Left colon (tissue), 2 donors: ENCODE results near the gene RAMP1. TPM values are rescaled to one million over a fixed set of nuclear protein-coding genes. Genes with fewer than 3 reads are reported as not detected.
"Not testable (repeated sequence)": the region's sequence is repeated elsewhere in the genome, so short reads cannot be mapped to it uniquely, and the experiment has no call there.

Source experiments
- ATAC-seq: fragments of 200-7000 bp; cut with Tn5 transposase; one replicate; pipeline ENCODE4 v1.9.1; 2020; ENCODE audit warnings: mild to moderate bottlenecking, moderate library complexity
- DNase-seq, 2 donors: peaks; one replicate each; pipeline ENCODE4 v3.0.0-alpha.2; 2020
- intact Hi-C, 2 donors: fragments of 100-400 bp; cut with DNase I in 1 of 2; cut with micrococcal nuclease in 1 of 2; formaldehyde crosslinking; loops; one replicate each; pipeline versions ENCODE4 v1.11.2 to v1.14.0; 2022; cut with DNase I, micrococcal nuclease
- total RNA-seq, 2 donors: library from RNA; stranded (reverse); fragmentation: NEBNext Ultra II Directional; extraction: Animal tissue kit (Norgen Biotek cat#: 25700); gene quantifications; one replicate each; pipeline ENCODE4 v1.2.1, GENCODE V29; 2021
- donor health status: DM: no; HTN: no; CAD: no.
- donor health status: DM: yes; HTN: yes; CAD: no.

RAMP1 gene
- total RNA-seq, 2 donors from 2014 or later = 1.8 to 24.8 TPM

DNA sequence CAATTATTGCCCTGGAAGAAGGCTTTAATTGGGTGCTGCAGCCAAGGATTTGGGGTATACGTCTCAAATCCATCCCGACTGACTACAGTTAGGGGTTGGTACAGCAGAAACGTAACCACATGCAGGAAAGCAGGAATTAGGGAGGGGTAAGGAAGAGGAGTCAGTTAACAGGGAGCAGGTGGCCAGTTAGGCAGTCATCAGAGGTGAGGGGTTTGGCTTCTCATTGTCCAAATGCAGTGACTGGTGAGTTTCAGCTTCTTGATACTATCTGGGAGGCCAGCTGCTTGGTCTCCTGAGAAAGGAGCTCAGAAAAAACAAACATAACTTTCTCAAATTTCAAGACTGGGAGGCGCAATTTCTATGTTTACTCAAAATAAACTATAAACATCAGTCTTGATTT lies 68.6 kb downstream of the RAMP1 start:
- DNase-seq = no peak
- intact Hi-C loops = no loop called here
- no peak for ATAC-seq

- intact Hi-C loops = no loop called here
- DNase-seq (no peak), ATAC-seq (no peak)
Measured at GRCh38 chr2:237929979-237930378, 70.6 kb downstream of the RAMP1 start.

DNA sequence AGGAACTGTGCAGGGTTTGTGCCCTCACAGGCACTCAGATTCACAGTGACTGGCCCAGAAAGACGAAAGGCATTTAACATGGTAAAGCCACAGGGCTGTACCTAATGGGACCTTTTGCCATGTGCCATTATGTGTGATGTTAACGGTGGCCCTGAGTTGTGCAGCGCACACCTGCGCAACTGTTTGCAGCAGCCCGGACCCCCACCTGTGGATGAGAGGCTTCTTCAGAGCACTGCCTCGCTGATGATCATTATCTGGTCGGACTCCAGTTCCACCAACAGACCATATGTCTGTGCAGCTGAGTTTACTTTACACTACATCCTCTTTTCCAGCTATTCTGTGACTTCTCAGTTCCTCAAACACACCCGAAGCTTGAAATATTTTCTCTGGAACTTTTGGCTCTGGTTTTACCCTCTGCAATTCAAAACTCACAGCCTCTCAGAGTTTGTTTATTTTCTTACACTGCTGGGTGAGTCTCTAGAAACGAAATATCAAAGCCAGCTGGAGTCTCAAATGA lies 71.8 kb downstream of the RAMP1 start:
- no peak for ATAC-seq

DNA sequence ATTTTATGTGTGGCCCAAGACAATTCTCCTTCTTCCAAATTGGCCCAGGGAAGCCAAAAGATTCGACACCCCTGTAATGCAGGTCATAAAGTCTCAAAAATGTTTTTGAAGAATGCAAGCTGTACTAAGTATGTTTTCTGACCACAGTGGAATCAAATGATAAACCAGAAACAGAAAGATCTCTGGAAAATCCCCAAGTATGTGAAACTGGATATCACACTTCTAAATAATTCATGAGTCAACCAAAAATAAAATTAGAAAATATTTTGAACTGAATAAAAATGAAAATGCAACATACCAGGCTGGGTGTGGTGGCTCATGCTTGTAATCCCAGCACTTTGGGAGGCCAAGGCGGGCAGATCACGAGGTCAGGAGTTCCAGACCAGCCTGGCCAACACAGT lies 73.3 kb downstream of the RAMP1 start:
- intact Hi-C loops = no loop called here
- DNase-seq (no peak), ATAC-seq (no peak)

More for the DNA sequence above, 71.8 kb downstream of the RAMP1 start:
- DNase-seq = no peak
- intact Hi-C loops = no loop called here

- no peak for ATAC-seq
- intact Hi-C loops = no loop called here
Measured at GRCh38 chr2:237934186-237934585, 74.8 kb downstream of the RAMP1 start.

GRCh38 chr2:237935740-237936452 lies 76.5 kb downstream of the RAMP1 start:
- ATAC-seq (peak; percentile 54), DNase-seq (no peak)
- intact Hi-C loops = no loop called here

More at GRCh38 chr2:237934186-237934585, 74.8 kb downstream of the RAMP1 start:
- DNase-seq = no peak

DNA sequence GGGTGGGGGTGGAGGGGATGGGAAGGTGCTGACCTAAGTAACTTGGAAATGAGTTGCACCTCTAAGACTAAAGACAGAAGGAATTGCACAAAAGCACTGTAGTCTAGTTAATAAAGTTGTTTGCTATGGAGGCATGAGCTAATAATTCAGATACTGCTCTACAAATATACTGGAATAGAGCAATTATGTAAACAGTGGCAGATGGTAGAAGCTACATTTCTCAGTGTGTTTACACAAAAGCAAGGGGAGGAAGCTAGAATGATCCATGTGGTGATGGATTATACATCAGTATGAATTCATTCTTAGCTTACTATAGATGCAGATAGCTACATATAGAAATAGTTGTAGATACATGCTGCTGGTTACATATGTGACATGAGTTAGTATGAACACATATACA lies 79.8 kb downstream of the RAMP1 start:
- intact Hi-C loops = no loop called here
- ATAC-seq (peak; percentile 67), DNase-seq (no peak)

- no peak for ATAC-seq
- intact Hi-C loops = no loop called here
- DNase-seq = no peak
Measured at GRCh38 chr2:237940828-237941227, 81.4 kb downstream of the RAMP1 start.

DNA sequence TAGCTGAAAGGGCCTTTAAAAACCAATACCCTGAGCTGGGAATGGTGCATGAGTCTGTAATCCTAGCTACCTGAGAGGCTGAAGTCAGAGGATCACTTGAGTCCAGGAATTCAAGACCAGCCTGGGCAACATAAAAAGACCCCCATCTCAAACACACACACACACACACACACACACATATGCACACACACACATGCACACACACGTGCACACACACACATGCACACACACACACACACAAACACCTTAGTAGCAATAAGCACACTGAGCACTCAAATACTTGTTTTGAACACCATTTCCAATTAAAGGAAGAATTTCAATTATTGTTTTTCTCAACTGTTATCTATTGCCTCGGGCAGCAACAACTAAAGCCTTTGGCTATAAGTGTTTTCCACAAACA lies 81.8 kb downstream of the RAMP1 start:
- no peak for ATAC-seq

DNA sequence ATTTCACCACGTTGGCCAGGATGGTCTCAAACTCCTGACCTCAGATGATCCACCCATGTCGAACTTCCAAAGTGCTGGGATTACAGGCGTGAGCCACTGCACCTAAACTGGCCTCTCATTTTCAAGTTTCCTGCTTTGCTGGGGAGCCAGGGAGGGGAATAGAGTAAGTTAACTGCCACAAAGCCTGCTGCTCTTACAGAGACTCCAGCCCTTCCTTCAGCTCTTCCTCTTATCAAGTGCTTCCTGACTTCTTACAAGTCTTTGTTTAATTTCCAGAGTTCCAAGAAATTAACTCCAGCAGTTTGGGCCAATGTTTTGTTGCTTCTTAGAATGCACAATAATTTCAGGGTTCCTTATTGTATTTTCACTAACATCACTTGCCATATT lies 83.1 kb downstream of the RAMP1 start:
- intact Hi-C loops = no loop called here
- no peak for DNase-seq
- ATAC-seq = no peak

More for the DNA sequence above, 81.8 kb downstream of the RAMP1 start:
- no peak for DNase-seq
- intact Hi-C loops = no loop called here

DNA sequence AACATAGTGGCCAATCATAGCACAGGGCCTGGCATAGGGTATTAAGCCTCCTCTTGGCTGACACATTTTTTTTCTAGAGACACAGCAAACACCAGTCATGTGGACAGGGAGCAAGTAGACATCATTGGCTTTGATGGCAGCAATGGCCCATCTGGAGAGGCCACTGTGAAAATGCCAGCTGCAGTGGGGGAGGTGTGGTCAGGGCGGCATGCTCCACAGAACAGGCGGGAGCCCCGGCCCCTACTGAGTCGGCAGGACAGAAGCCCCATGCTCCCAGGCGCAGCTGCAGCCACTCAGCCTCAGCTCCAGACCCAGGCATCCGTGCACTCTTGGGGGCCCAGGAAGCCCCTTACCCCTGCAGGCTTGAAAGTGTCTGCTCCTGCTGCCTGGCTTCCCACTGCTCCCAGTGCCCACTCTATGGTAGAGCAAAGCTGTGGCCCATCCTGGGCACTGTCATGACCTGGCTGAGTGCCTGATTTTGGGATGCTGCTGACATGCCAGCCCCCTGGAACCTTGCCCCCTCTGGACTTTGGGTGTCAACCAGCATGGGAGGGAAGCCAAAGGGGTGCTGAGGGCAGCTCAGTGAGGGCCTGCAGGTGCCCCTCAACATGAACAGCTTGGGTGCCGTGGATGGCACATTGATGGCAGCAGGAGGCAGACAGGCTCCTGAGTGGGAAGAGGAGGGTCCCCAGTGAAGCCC lies 84.1 kb downstream of the RAMP1 start:
- intact Hi-C loops = no loop called here
- ATAC-seq = no peak
- DNase-seq = no peak

DNA sequence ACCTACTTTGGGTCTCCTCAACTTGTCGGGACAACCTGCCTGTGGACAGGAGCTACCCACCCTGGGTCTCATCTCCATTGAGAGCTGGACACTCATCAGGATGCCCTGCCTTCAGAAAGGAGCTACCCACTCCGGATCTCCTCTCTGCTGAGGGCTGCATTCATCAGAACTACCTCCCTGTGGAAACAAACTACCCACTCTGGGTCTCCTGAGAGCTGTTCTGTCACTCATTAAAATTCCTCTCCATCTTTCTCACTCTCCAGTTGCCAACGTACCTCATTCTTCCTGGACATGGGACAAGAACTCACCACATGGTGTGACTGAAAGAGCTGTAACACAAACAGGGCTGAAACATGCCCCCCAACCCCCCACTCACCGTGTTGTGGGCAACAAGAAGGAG lies 84.9 kb downstream of the RAMP1 start:
- DNase-seq = no peak
- intact Hi-C loops = no loop called here
- ATAC-seq = no peak

DNA sequence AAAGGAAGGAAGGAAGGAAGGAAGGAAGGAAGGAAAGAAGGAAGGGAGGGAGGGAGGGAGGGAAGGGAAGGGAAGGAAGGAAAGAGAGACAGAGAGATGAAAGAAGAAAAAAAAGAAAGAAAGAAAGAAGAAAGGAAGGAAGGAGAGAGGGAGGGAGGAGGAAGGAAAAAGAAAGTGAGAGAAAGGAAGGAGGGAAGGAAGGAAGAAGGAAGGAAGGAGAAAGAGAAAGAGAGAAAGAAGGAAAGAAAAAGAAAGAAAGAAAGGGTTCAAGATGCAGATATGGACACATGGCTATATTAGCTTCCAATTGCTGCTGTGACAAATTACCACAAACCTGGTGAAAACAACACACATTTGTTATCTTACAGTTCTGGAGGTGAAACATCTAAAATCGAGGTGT lies 87.0 kb downstream of the RAMP1 start:
- ATAC-seq (no peak), DNase-seq (no peak)
- intact Hi-C loops = no loop called here

DNA sequence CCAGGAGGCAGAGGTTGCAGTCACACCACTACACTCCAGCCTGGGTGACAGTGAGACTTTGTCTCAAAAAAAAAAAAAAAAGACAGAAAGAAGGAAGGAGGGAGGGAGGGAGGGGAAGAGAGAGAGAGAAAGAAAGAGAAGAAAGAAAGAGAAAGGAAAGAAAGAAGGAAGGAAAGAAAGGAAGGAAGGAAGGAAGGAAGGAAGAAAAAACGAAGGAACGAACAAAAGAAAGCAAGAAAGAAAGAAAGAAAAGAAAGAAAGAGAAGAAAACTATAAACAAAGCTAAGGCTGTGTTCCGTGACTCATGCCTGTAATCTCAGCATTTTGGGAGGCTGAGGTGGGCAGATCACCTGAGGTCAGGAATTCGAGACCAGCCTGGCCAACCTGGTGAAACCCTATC lies 91.9 kb downstream of the RAMP1 start:
- intact Hi-C loops, DNase-seq, ATAC-seq: not testable (repeated sequence)

- intact Hi-C loops = no loop called here
- DNase-seq (no peak), ATAC-seq (no peak)
Measured at GRCh38 chr2:237951878-237952277, 92.5 kb downstream of the RAMP1 start.

DNA sequence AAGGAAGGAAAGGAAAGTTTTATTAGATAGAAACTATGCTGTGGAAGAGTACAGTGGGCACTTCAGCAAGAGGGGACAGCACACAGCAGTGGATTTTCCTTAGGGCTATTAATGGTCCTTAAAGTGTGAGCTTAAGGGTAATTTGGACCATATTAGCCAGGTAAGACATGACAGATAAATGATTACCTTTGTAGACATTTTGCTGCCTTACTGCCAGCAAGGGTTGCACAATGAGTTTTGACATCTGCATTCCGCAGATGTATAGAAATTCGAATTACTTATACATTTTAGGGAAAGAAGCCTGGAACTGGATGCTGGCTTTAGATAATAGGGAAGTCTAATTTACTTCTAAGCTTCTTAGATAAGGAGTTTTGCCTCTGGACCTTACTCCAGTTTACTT lies 93.4 kb downstream of the RAMP1 start:
- intact Hi-C loops = no loop called here
- ATAC-seq = no peak
- no peak for DNase-seq

DNA sequence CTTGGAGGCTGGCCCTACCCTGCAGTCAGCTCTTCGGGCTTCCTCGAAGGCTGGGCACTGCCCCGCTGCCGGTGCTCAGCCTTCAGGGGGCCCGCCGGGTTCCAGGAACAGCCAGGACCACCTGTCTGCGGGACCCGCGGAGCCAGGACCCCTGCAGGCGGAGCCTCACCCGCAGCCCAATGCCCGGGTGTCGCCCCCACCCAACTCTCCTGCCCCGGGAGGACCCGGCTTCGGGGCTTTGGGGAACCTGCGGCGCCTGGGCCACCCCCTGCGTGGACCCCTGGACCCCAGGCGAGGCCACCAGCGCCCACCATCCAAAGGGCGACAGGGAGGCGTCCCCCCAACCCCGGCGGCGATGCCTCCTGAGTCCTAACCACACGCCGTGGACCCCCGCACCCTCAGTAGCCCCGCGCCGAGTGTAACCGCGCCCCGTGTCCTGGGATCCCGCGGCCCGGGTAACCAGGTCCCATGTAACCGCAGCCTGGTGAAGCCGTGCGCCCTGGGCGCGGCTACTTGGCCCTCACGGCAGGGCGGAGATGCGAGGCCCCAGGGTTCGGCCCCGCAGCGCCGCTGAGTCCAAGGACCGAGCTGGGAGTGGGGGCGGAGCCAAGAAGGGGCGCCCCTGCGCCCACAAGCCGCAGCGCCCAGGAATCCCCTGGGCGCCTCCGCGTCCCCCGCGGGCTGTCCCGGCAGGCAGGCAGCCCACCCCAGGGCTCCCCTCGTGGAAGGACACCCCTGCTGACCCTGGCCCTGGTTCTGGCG lies 96.4 kb downstream of the RAMP1 start:
- intact Hi-C loops = no loop called here
- DNase-seq = no peak
- ATAC-seq = no peak

DNA sequence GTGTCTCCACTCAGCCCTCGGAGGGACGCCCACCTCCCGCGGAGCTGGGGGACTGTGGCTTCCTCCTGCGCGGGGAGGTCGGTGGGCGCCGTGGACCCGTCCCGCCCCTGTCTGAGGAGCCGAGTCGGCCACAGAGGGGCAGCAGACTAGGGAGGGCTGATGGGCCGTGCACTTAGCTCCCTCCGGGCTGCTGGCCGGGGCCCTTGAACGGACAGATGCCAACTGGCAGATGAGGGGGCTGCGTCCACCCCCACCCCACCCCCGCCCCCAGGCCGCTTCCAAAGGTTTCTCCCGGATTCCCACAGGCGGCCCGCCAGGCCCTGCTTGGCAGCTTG lies 96.9 kb downstream of the RAMP1 start:
- no peak for ATAC-seq
- intact Hi-C loops = no loop called here
- DNase-seq = no peak

GRCh38 chr2:237961637-237962036 lies 102.2 kb downstream of the RAMP1 start:
- DNase-seq (no peak), ATAC-seq (no peak)

More at GRCh38 chr2:237961637-237962036, 102.2 kb downstream of the RAMP1 start:
- intact Hi-C loops = no loop called here
